HG02938 (cell line): ENCODE results near the gene ACADM.
"Not testable (repeated sequence)": the region's sequence is repeated elsewhere in the genome, so short reads cannot be mapped to it uniquely, and the experiment has no call there.

Source experiments
- ATAC-seq: cut with Tn5 transposase; IDR thresholded peaks from one replicate; pipeline ENCODE4 v1.9.1; 2021; ENCODE audit warnings: mild to moderate bottlenecking, moderate library complexity; ENCODE audit not compliant: unreplicated experiment

Gene ACADM

DNA sequence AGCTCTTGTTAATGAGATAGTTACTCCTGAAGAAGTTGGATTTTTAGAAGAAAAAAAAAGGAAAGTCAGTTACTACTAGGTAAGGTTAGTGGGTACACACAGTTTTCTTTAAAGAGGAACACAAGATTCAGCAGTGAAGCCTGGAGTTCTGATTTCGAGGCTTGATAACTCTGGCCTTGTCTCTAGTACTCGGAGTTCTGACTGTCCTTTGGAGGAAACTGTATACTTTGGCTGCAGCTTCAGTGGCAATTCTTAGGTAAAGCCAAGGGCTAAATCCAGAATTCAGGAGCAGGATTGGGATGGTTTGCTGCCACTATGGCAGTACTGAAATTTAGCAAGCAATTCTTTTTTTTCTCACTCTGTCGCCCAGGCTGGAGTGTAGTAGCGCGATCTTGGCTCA, 9.2 kb downstream of the ACADM start:
- ATAC-seq: no peak

DNA sequence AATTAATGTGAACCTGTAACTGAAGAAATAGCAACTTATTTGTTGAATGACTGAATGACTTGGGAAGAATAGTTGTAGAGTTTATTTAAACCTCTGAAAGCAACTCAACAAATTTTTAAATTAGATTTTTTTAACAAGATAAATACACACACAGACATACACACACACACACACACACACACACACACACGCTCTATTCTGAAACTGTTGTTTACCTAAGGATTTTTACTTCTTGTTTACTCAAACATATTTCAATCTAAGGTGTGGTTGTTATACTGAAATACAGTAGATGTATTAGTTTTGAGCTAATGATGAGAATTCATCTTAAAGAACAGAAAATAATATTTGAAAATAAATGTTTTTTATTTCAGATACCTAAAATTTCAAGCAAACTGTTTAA, 11.5 kb downstream of the ACADM start:
- no peak for ATAC-seq

DNA sequence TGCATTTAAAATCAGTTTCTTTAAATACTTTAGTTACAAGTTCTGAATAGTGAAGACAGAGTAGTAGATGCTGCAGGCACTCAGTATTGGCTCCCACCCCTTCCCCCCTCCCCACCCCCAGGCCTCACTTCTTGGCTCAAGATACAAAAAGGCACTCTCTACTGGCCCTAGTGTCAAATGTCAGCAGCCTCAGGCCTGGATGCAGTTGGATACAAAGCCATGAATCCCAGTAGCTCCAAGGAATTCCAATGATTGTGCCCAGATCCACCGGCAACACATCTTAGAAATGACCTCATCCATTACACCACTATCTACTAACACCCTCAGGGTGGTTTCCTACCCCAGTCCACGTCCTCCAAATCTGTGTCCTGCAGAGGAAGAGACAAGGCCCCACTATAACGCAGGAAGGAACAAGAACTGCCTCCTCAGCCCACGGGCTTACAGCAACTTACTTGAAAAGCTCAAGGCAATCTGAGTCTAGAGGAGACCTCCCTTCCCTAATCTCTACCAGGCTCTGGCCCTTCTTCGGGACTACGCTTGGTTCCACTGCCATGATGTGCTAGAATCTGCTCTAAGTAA, 17.6 kb downstream of the ACADM start:
- ATAC-seq: no peak

DNA sequence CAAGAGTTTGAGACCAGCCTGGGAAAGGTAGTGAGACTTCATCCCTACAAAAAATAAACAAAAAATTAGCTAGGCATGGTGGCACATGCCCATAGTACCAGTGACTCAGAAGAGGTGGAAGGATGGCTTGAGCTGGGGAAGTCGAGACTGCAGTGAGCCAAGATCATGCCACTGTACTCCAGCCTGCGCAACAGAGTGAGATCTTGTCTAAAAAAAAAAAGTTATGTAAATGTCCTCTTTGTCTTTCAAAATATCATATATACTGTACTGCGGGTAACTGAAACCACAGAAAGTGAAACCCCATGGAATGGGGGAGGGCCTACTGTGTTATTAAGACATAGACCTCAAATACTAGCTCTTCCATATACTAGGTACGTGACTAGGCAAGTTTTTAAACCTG, 20.8 kb downstream of the ACADM start:
- peak; percentile 89 for ATAC-seq

DNA sequence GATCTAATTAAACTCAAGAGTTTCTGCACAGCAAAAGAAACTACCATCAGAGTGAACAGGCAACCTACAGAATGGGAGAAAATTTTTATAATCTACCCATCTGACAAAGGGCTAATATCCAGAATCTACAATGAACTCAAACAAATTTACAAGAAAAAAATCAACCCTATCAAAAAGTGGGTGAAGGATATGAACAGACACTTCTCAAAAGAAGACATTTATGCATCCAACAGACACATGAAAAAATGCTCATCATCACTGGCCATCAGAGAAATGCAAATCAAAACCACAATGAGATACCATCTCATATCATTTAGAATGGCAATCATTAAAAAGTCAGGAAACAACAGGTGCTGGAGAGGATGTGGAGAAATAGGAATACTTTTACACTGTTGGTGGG, 32.7 kb downstream of the ACADM start:
- not testable (repeated sequence) for ATAC-seq

DNA sequence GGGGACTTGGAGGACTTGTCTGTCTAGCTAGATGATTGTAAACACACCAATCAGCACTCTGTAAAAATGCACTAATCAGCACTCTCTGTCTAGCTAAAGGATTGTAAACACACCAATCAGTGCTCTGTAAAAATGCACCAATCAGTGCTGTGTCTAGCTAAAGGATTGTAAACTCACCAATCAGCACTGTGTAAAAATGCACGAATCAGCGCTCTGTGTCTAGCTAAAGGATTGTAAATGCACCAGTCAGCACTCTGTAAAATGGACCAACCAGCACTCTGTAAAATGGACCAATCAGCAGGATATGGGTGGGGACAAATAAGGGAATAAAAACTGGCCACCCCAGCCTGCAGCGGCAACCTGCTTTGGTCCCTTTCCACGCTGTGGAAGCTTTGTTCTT, 34.0 kb downstream of the ACADM start:
- ATAC-seq: not testable (repeated sequence)

DNA sequence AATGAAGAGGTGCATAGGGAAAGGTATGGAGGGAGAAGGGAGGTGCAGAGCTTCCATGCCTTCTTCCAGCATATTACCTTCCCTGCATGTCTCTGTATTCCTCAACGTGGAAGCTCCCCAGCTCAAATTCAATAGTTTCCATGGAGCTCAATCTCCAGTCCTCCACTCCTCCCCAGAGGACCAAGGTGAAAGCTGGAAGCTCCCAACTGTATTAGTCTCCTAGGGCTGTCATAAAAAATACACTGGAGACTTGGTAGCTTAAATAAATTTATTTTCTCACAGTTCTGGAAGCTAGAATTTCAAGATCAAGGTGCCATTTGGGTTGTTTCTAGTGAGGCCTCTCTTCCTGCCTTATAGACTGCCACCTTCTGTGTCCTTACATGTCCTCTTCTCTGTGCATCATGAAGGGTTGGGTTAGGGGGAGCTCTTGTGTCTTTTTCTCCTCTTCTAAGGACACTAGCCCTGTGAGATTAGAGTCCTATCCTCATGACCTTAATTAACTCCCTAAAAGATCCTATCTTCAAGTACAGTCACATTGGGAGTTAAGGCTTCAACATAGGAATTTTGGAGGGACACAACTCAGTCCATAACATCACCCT, 39.6 kb downstream of the ACADM start:
- no peak for ATAC-seq

DNA sequence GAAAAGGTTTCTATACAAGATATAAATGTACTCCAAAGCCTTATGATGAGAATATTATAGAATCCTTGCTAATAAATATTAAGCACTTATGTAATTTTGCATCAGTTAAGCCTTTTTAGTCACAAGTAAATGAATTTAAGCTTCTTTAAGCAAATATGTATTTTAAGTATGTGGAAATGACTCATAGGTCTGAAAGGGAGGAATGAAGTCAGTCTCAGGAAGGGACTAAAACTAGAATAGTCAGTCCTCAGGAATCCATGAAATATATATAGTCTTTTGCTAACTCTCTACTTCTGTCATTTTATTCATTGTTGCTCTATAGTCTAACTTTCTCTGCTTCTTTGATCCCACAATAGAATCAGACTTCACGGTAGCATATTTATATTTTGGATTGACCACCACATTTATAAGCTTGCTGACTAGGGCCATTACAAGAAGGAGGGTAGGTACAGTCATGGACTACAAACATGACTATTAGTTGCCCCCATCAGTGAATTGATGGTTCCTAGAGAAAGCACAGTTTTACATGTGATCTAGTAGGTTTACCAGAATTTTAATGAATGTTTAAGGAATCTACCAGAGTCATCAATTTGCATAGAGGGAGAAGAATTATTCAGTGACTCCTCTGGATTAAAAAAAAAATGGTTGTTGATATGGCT, 41.3 kb downstream of the ACADM start:
- no peak for ATAC-seq

DNA sequence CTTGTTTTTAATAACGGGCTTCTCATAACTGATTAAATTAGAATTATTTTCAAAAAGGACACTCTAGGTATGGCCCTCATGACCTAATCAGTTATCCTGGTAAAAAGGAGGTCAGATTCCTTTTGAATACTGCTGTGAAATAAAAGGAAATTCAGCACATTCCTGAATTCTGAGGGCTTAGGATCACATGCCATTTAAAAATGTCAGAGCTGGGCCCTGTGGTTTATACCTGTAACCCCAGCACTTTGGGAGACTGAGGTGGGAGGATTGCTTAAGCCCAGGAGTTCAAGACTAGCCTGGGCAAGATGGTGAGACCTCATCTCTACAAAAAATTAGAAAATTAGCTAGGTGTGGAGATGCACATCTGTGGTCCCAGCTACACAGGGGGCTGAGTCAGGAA, 43.5 kb downstream of the ACADM start:
- no peak for ATAC-seq

DNA sequence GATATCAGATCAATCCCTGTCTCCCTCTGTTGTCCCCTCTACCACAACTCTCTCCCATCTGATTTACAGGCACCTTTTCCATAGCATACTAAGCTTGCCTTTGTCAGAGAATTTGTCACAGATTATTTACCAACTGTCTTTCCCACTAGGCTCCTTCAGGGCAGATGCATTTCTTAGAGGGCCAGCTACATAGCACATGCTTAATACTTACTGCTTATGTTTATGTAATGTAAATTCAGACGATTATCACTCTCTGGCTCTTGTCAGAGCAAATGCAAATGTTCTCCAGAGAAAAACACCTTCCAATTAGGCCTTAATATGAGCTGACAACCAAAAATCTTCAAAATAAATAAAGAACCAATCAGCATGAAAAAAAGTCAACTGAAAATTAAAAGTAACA, 46.3 kb downstream of the ACADM start:
- ATAC-seq: no peak

DNA sequence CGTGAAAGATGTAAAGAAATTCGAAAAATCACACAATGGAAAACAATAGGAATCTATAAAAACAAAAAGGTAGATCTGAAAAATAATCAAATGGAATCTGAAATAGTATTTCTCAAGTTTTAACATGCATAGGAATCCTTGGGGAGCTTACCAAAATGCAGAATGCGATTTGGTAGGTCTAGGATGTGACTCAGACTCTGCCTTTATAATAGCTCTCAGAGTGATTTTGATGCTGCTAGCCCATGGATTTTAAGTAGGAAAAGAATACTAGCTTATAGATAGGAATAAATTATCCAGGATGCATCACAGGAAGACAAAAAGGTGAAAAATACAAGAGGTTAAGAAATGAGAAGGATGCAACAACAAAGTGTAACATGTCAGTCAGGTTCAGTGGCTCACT, 47.5 kb downstream of the ACADM start:
- ATAC-seq: no peak

DNA sequence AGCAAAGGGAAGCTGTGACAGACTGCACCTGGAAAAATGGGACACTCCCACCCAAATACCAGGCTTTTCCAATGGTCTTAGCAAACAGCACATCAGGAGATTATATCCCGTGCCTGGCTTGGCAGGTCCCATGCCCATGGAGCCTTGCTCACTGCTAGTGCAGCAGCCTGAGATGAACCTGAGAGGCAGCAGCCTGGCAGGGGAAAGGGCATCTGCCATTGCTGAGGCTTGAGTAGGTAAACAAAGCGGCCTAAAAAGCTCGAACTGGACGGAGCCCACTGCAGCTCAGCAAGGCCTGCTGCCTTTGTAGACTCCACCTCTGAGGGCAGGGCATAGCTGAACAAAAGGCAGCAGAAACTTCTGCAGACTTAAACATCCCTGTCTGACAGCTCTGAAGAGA, 53.3 kb downstream of the ACADM start:
- not testable (repeated sequence) for ATAC-seq

DNA sequence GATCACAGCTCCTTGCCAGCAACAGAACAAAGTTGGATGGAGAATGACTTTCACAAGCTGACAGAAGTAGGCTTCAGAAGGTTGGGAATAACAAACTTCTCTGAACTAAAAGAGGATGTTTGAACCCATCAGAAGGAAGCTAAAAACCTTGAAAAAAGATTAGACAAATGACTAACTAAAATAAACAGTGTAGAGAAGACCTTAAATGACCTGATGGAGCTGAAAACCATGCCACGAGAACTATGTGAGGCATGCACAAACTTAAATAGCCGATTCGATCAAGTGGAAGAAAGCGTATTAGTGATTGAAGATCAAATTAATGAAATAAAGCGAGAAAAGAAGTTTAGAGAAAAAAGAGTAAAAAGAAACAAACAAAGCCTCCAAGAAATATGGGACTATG, 54.2 kb downstream of the ACADM start:
- not testable (repeated sequence) for ATAC-seq

DNA sequence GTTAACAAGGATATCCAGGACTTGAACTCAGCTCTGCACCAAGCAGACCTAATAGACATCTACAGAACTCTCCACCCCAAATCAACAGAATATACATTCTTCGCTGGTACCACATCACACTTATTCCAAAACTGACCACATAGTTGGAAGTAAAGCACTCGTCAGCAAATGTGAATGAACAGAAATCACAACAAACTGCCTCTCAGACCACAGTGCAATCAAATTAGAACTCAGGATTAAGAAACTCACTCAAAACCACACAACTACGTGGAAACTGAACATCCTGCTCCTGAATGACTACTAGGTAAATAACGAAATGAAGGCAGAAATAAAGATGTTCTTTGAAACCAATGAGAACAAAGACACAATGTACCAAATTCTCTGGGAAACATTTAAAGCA, 55.7 kb downstream of the ACADM start:
- not testable (repeated sequence) for ATAC-seq

DNA sequence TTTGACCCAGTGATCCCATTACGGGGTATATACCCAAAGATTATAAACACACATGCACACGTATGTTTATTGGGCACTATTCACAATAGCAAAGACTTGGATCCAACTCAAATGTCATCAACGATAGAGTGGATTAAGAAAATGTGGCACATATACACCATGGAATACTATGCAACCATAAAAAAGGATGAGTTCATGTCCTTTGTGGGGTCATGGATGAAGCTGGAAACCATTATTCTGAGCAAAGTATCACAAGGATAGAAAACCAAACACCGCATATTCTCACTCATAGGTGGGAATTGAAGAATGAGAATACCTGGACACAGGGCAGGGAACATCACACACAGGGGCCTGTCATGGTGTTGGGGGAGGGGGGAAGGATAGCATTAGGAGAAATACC, 59.4 kb downstream of the ACADM start:
- ATAC-seq: not testable (repeated sequence)

DNA sequence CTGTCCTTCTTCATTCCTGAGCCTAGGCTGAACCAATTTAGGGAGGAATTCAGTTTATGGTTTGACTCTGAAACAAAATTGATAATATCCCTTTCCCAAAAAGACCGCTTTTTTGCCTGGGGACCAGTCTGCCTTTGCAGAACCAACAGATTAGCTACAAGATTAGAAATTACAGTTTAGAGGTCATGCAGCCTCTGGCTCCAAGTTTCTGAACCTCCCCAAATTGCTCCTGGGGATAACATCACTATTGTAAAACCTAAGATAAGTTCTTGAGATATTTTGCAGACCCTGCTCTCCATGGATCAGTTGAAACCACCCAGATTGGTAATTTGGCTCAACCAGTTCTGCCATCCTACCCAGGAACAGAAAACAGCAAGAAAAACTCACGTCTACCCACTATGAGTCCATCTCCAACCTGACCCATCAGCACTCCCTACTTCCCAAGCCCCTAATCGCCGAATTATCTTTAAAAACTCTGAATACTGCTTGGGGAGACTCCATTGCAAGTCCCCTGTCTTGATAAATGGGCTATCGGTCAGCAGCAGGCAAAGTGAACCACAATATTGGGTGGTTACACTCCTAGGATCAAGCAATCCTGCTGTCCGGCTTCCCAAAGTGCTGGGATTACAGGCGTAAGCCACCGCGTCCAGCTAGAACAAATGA, 60.9 kb downstream of the ACADM start:
- peak; percentile 26 for ATAC-seq

DNA sequence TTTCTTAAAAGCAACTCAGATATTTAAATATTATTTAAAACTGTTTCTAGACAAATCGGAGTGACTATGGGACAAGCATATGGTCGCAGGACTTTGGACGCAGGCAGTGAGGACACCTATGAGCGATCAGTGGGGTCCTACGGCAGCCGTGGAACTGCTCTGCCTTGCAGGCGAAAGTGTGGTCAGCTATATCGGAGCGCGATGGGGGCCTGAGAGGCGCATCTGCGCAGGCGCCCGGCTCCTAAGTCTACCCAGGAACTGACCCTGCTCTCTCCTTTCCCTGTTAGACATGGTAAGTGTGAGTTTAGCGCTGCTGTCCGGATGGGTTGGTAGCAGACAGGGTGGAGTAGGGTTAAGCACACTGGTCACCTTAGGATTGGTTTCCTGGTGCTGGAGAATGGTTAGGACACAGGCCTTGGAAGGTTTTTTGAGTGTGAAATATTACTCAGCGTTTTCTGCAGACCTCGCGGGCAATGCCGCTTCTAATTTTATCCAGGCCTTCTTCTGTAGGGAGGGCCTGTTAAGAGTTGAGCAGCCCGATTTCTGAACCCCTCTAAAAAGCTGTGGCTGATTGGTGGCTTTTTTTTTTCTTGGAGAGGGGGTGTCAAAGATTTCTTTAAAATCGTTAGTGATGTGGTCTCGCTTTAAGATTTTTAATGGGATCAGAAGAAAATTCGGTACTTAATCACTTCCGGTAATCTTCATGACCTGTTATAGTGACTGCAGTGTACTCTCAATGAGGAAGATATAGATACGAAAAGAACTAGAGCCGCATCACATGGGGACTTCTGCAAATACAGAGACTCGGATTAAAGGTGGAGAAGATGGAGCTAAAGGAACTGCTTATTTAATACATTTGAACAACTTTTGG, 61.7 kb downstream of the ACADM start, which contains the start of gene RABGGTB:
Gene RABGGTB, plus strand, starts transcription at position 274 of the 871 bp plus-strand sequence. Its CDS starts 16 bp downstream, at position 290.
- ATAC-seq: peak; percentile 74

DNA sequence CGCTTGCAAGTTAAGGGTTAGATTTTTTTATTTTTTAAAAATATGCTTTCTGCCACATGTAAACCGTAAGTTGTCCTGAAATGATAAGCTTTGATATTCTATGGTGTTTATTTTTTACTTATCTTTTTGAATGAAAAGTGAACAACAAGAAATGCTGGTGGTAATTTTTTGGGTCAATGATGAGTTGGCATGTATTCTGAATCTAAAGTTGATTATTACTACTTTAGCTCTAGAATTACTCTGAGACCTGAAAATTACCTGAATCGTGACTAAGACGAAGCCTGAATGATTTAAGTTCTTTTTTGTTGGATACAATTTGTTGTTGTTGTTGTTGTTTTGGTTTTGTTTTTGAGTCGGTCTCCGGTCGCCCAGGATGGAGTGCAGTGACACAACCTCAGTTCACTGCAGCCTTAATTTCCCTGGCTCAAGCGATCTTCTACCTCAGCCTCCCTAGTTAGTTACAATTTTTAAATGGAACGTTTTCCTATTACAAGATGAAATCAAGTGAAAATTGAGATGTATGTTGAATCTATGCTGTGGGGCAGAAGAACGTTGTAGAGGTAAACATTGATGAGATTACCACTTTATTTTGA, 62.5 kb downstream of the ACADM start:
- ATAC-seq: no peak

DNA sequence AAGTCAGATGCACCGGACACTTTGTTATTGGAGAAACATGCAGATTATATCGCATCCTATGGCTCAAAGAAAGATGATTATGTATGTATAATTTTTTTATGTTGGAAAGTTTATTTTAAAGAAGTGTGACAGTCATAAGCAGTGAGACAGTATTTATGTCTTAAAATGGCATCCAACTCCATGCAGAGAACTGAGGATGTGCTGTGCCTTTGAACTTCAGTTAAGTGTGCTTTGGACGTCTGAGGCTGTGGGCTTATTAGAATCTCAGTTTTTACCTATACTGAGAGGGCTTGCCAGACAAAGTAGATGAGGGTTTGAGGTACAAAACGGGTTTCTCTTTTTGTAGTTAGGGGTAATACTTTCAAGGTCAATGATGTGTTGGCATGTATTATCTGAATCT, 63.0 kb downstream of the ACADM start:
- ATAC-seq: no peak

DNA sequence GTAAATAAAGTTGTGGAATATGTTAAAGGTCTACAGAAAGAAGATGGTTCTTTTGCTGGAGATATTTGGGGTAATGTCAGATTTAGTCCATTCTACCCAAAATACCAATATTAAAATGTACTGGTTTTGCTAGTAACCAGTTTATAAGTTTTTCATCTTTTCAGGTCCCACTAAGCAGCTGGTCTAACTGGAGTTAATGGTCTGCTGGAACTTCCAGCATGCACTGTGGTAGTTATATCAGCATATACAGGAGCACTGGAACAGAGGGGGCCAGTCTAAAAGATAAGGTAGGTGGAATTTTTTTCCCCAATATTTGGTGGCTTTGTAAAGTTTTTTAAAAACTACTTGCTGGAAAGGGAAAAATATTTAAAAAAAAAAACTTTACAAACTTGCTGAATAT, 65.5 kb downstream of the ACADM start:
- ATAC-seq: no peak

DNA sequence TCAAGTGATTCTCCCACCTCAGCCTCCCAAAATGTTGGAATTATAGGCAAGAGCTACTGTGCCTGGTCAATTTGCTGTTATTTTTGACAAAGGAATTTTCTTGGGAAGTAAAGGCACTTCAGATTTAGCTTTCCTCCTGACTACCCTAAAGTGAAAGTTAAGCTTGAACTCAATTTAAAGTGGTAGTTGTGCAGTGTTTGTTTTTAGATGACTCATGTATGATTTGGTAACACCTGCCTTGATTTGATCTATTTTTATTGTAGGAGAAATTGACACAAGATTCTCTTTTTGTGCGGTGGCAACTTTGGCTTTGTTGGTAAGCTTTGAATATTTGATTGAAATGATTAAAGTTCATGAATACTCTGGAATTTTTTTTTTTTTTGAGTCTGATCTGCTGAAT, 66.5 kb downstream of the ACADM start:
- ATAC-seq: no peak
